Liver (tissue), 9 donors: ENCODE data around the gene MLLT10. TPM values are rescaled to one million over a fixed set of nuclear protein-coding genes. Genes with fewer than 3 reads are reported as not detected.

Experiments used
- DNase-seq: peaks from one replicate; pipeline ENCODE4 v3.0.0-alpha.2; 2017; ENCODE audit warnings: low spot score
- H3K27ac ChIP-seq, 2 donors: one replicate each; pipeline ENCODE4 v1.7.0; 2013; ENCODE audit warnings: inconsistent platforms in 2 of 2, low read length in 2 of 2, control low read depth in 1 of 2, low read depth in 1 of 2, mild to moderate bottlenecking in 1 of 2
- H3K27me3 ChIP-seq, 4 donors: one replicate each; pipeline versions ENCODE4 v1.6.1 to v1.7.0; 2013; ENCODE audit warnings: low read length in 3 of 4, inconsistent platforms in 1 of 4, mild to moderate bottlenecking in 1 of 4, moderate library complexity in 1 of 4; ENCODE audit not compliant: control insufficient read depth in 4 of 4, insufficient read depth in 4 of 4
- H3K36me3 ChIP-seq, 4 donors: one replicate each; pipeline versions ENCODE4 v1.6.1 to v1.7.0; 2013; ENCODE audit warnings: low read length in 3 of 4, mild to moderate bottlenecking in 3 of 4, low read depth in 1 of 4, moderate library complexity in 1 of 4; ENCODE audit not compliant: control insufficient read depth in 4 of 4, insufficient read depth in 3 of 4
- H3K4me1 ChIP-seq, 4 donors: one replicate each; pipeline versions ENCODE4 v1.6.1 to v1.7.0; 2013; ENCODE audit warnings: low read length in 3 of 4, mild to moderate bottlenecking in 3 of 4, moderate library complexity in 1 of 4; ENCODE audit not compliant: control insufficient read depth in 4 of 4, insufficient read depth in 4 of 4
- H3K4me3 ChIP-seq, 3 donors: one replicate each; pipeline versions ENCODE4 v1.6.1 to v1.7.0; 2013; ENCODE audit warnings: low read length in 3 of 3, control low read depth in 1 of 3, low read depth in 1 of 3, mild to moderate bottlenecking in 1 of 3
- H3K9ac ChIP-seq, 2 donors: one replicate each; pipeline ENCODE4 v1.7.0; 2013; ENCODE audit warnings: low read length in 2 of 2, mild to moderate bottlenecking in 2 of 2, moderate library complexity in 2 of 2, control low read depth in 1 of 2, low read depth in 1 of 2
- H3K9me3 ChIP-seq, 4 donors: one replicate each; pipeline versions ENCODE4 v1.6.1 to v1.7.0; 2013; ENCODE audit warnings: low read length in 3 of 4; ENCODE audit not compliant: control insufficient read depth in 4 of 4
- EGR1 ChIP-seq, 2 donors: IDR thresholded peaks; 2 replicates each; pipeline ENCODE4 v1.6.1; 2016 to 2018; ENCODE audit warnings: antibody characterized with exemption in 2 of 2, low read depth in 2 of 2
- GABPA ChIP-seq, 2 donors: IDR thresholded peaks in 1 of 2; conservative IDR thresholded peaks in 1 of 2; 2 replicates each; pipeline ENCODE4 v1.6.1; 2016; ENCODE audit warnings: antibody characterized with exemption in 2 of 2, mild to moderate bottlenecking in 1 of 2, moderate library complexity in 1 of 2
- HNF4A ChIP-seq, 2 donors: conservative IDR thresholded peaks; 2 replicates each; pipeline ENCODE4 v1.6.1; 2016; ENCODE audit warnings: antibody characterized with exemption in 2 of 2, mild to moderate bottlenecking in 2 of 2
- HNF4G ChIP-seq: IDR thresholded peaks from 2 replicates; pipeline ENCODE4 v1.6.1; 2016; ENCODE audit warnings: antibody characterized with exemption
- NR2F2 ChIP-seq: IDR thresholded peaks from 2 replicates; pipeline ENCODE4 v1.6.1; 2016; ENCODE audit warnings: antibody characterized with exemption
- RAD21 ChIP-seq, 2 donors: IDR thresholded peaks; 2 replicates each; pipeline ENCODE4 v1.6.1; 2016; ENCODE audit warnings: antibody characterized with exemption in 2 of 2, mild to moderate bottlenecking in 2 of 2
- SP1 ChIP-seq: IDR thresholded peaks from 2 replicates; pipeline ENCODE4 v1.6.1; 2018; ENCODE audit warnings: antibody characterized with exemption, mild to moderate bottlenecking
- YY1 ChIP-seq: IDR thresholded peaks from 2 replicates; pipeline ENCODE4 v1.6.1; 2016; ENCODE audit warnings: antibody characterized with exemption, mild to moderate bottlenecking
- WGBS: extraction: QIAGEN DNeasy Blood & Tissue Kit; methylation state at CpG from one replicate; pipeline ENCODE4 v1.1.7; 2013; 5-methylcytosine and 5-hydroxymethylcytosine counted together
- polyA plus RNA-seq, 2 donors: library from polyadenylated mRNA; stranded (reverse) in 1 of 2; unstranded in 1 of 2; fragments of 200-250 nt in 1 of 2; fragments of >200 nt in 1 of 2; fragmentation: Nextera tagmentation in 1 of 2; extraction: Ambion mirVana in 1 of 2; gene quantifications; one replicate each; pipeline versions ENCODE4 v1.2.1 to v1.2.3, GENCODE V29; 2013 to 2015
- total RNA-seq, 2 donors: library from RNA; depleted of rRNA; stranded (reverse); fragments of >200 nt; gene quantifications; one replicate each; pipeline ENCODE4 v1.2.3, GENCODE V29; 2014
- TF ChIP-seq, protein P1 (sequence below): IDR thresholded peaks from 2 replicates; pipeline ENCODE4 v1.6.1; 2016; ENCODE audit warnings: antibody characterized with exemption, mild to moderate bottlenecking
- TF ChIP-seq, protein P2 (sequence below): IDR thresholded peaks from 2 replicates; pipeline ENCODE4 v1.6.1; 2016; ENCODE audit warnings: antibody characterized with exemption
- TF ChIP-seq, protein P3 (sequence below): fragments of 150-350 bp; IDR thresholded peaks from 2 replicates; pipeline ENCODE4 v1.5.1; 2017; ENCODE audit warnings: improper control_type of control experiment, low read depth, low read length; ENCODE audit not compliant: missing input control
- donor health status: healthy.
- donor health status: healthy.
- donor health status: healthy.
- donor health status: healthy.
- donor health status: healthy.

Gene MLLT10
- total and polyA plus RNA-seq, 4 donors: 11.9 to 47.4 (median 22.6) TPM

DNA sequence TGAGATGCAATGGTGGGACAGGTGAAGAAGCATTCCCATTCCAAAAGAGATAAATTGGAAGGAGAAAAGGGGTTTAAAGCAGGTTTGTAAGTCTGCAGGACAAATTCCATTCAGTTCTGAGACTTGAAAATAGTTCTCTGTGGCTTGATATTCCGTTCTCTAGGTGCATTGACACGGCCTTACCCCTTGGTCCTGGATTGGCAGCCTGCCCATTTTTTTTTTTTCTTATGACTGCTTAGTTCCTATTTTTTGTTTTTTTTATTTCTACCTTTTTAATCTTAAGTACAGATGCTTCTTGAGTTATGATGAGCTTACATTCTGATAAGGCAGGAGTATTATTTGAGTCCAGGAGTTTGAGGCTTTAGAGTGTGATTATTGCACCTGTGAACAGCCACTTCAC lies 70.6 kb downstream of the MLLT10 start:
- peaks cover 0 to 2% (median 0%) of the 10 kb centered on the region in 4 donors for H3K4me1 ChIP-seq
- no peak overlapping the region for H3K4me3 ChIP-seq
- H3K9ac ChIP-seq: no peak overlapping the region
- TF ChIP-seq SP1: no peak
- no peak for TF ChIP-seq RAD21 (IDR thresholded peaks at IDR 0.05)
- TF ChIP-seq NR2F2: no peak
- no peak for TF ChIP-seq HNF4A (conservative IDR thresholded peaks at IDR 0.05)
- TF ChIP-seq, protein P1, sequence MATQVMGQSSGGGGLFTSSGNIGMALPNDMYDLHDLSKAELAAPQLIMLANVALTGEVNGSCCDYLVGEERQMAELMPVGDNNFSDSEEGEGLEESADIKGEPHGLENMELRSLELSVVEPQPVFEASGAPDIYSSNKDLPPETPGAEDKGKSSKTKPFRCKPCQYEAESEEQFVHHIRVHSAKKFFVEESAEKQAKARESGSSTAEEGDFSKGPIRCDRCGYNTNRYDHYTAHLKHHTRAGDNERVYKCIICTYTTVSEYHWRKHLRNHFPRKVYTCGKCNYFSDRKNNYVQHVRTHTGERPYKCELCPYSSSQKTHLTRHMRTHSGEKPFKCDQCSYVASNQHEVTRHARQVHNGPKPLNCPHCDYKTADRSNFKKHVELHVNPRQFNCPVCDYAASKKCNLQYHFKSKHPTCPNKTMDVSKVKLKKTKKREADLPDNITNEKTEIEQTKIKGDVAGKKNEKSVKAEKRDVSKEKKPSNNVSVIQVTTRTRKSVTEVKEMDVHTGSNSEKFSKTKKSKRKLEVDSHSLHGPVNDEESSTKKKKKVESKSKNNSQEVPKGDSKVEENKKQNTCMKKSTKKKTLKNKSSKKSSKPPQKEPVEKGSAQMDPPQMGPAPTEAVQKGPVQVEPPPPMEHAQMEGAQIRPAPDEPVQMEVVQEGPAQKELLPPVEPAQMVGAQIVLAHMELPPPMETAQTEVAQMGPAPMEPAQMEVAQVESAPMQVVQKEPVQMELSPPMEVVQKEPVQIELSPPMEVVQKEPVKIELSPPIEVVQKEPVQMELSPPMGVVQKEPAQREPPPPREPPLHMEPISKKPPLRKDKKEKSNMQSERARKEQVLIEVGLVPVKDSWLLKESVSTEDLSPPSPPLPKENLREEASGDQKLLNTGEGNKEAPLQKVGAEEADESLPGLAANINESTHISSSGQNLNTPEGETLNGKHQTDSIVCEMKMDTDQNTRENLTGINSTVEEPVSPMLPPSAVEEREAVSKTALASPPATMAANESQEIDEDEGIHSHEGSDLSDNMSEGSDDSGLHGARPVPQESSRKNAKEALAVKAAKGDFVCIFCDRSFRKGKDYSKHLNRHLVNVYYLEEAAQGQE: no peak
- TF ChIP-seq, protein P2, sequence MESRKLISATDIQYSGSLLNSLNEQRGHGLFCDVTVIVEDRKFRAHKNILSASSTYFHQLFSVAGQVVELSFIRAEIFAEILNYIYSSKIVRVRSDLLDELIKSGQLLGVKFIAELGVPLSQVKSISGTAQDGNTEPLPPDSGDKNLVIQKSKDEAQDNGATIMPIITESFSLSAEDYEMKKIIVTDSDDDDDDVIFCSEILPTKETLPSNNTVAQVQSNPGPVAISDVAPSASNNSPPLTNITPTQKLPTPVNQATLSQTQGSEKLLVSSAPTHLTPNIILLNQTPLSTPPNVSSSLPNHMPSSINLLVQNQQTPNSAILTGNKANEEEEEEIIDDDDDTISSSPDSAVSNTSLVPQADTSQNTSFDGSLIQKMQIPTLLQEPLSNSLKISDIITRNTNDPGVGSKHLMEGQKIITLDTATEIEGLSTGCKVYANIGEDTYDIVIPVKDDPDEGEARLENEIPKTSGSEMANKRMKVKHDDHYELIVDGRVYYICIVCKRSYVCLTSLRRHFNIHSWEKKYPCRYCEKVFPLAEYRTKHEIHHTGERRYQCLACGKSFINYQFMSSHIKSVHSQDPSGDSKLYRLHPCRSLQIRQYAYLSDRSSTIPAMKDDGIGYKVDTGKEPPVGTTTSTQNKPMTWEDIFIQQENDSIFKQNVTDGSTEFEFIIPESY: no peak
- H3K36me3 ChIP-seq: peaks cover 0 to 3% (median 2%) of the 10 kb centered on the region in 4 donors
- WGBS: 31% methylated on average over 2 of the region's 2 CpGs
- H3K27ac ChIP-seq: no peak overlapping the region
- H3K27me3 ChIP-seq: no peaks in the 10 kb centered on the region
- no peak for DNase-seq
- no peaks in the 10 kb centered on the region for H3K9me3 ChIP-seq

DNA sequence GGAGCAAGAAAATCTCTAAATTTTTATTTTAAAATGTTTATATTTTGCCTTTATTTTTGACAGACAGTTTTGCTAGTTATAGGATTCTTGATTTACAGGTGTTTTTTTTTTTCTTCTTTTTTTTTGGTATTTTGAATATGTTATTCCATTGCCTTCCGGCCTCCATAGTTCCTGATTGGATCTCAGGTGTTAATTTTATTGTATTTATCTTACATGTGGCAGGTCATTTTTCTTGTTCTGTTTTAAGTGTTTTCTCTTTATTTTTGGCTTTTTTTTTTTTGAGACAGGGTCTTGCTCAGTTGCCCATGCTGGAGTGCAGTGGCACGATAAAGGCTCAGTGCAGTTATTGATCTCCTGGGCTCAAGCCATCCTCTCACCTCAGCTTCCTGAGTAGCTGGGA lies 73.9 kb downstream of the MLLT10 start:
- DNase-seq: no peak

More for the DNA sequence above, 73.9 kb downstream of the MLLT10 start:
- H3K27me3 ChIP-seq: no peaks in the 10 kb centered on the region
- H3K27ac ChIP-seq: no peak overlapping the region
- WGBS: 83% methylated on average over 2 of the region's 2 CpGs
- no peak overlapping the region for H3K9ac ChIP-seq
- TF ChIP-seq EGR1 (IDR thresholded peaks at IDR 0.05; ENCODE audit: low read depth in 2 of 2) (no peak), RAD21 (IDR thresholded peaks at IDR 0.05) (no peak), HNF4A (conservative IDR thresholded peaks at IDR 0.05) (no peak), HNF4G (no peak), YY1 (no peak), GABPA (IDR thresholded peaks at IDR 0.05 in 1 of 2, conservative IDR thresholded peaks at IDR 0.05 in 1 of 2) (no peak), NR2F2 (no peak)
- TF ChIP-seq, protein P2: no peak
- TF ChIP-seq, protein P3, sequence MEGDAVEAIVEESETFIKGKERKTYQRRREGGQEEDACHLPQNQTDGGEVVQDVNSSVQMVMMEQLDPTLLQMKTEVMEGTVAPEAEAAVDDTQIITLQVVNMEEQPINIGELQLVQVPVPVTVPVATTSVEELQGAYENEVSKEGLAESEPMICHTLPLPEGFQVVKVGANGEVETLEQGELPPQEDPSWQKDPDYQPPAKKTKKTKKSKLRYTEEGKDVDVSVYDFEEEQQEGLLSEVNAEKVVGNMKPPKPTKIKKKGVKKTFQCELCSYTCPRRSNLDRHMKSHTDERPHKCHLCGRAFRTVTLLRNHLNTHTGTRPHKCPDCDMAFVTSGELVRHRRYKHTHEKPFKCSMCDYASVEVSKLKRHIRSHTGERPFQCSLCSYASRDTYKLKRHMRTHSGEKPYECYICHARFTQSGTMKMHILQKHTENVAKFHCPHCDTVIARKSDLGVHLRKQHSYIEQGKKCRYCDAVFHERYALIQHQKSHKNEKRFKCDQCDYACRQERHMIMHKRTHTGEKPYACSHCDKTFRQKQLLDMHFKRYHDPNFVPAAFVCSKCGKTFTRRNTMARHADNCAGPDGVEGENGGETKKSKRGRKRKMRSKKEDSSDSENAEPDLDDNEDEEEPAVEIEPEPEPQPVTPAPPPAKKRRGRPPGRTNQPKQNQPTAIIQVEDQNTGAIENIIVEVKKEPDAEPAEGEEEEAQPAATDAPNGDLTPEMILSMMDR: no peak
- TF ChIP-seq, protein P1: no peak
- no peaks in the 10 kb centered on the region for H3K9me3 ChIP-seq
- peaks cover 0 to 3% (median 2%) of the 10 kb centered on the region in 4 donors for H3K36me3 ChIP-seq
- H3K4me3 ChIP-seq: no peak overlapping the region
- peaks cover 0 to 6% (median under 1%) of the 10 kb centered on the region in 4 donors for H3K4me1 ChIP-seq
